ENCODE measurements around the gene ABLIM3. TPM values are rescaled to one million over a fixed set of nuclear protein-coding genes. Genes with fewer than 3 reads are reported as not detected.

ABLIM3 gene
- total and polyA plus RNA-seq, 12 donors: 1.6 to 27.6 (median 12.9) TPM

- peak; percentile 6 to 39 (median 25) for TF ChIP-seq CTCF (IDR thresholded peaks at IDR 0.05)
- no peak for TF ChIP-seq POLR2A (IDR thresholded peaks at IDR 0.05)
- intact Hi-C loops (cut with DNase I): no loop called here
- Histone ChIP-seq H3K9me3 (replicated peaks in 1 of 3) (peaks cover 0 to 12% (median 0%) of the 10 kb centered on the region in 3 donors), H3K27ac (no peak overlapping the region), H3K36me3 (replicated peaks in 1 of 2) (no peaks in the 10 kb centered on the region), H3K4me1 (replicated peaks in 1 of 2) (no peaks in the 10 kb centered on the region), H3K27me3 (no peaks in the 10 kb centered on the region), H3K4me3 (no peak overlapping the region)
- WGBS, 4 donors: 25 to 29% (median 29%) methylated on average over 4 of the region's 4 CpGs
- DNase-seq: no peak
These were observed 124.3 kb downstream of the ABLIM3 start for GRCh38 chr5:149265597-149265996.

- Histone ChIP-seq H3K27me3 (peaks cover 15% of the 10 kb centered on the region), H3K4me3 (no peak overlapping the region), H3K36me3 (replicated peaks in 1 of 2) (no peaks in the 10 kb centered on the region), H3K27ac (no peak overlapping the region), H3K4me1 (replicated peaks in 1 of 2) (no peaks in the 10 kb centered on the region), H3K9me3 (replicated peaks in 1 of 3) (peaks cover 0 to 12% (median 0%) of the 10 kb centered on the region in 3 donors)
- intact Hi-C loops (cut with DNase I): no loop called here
- no peak for DNase-seq
- 80 to 94% (median 91%) methylated on average over 9 of the region's 9 CpGs for WGBS, 4 donors
- TF ChIP-seq CTCF (IDR thresholded peaks at IDR 0.05): no peak
- no peak for TF ChIP-seq POLR2A (IDR thresholded peaks at IDR 0.05)
These were observed 126.1 kb downstream of the ABLIM3 start for GRCh38 chr5:149267241-149267973.

DNA sequence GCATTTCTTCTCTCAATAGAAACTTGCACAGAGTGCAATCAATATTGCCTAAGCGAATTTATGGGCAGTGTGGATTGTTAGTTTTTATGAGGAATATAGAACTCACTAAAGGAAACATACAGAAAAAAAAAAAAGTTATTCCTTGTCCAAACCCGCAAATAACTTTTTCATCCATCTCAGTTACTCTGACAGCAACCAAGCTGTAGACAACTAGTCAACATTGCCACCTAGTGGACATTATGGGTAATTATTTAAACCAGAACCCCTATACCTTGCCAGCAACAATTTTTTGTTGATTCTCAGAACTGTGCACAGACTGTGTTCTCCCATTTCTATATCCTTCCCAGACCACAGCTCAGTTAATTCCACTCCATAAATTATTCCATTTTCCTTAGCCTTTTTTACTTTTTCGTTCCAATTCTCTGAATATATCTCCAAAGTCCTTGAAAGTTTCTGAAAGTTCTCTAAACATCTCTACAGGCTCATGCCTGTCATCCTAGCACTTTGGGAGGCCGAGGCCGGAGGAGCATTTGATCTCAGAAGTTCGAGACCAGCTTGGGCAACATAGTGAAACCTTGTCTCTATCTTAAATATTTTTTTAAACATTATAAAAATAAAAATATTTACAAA lies 127.8 kb downstream of the ABLIM3 start:
- 52 to 57% (median 53%) methylated on average over 6 of the region's 6 CpGs for WGBS, 4 donors
- H3K4me3 ChIP-seq: no peak overlapping the region
- H3K27ac ChIP-seq: no peak overlapping the region
- no peaks in the 10 kb centered on the region for H3K4me1 ChIP-seq (replicated peaks in 1 of 2)
- intact Hi-C loops (cut with DNase I): no loop called here
- H3K36me3 ChIP-seq (replicated peaks in 1 of 2): no peaks in the 10 kb centered on the region
- H3K9me3 ChIP-seq (replicated peaks in 1 of 3): peaks cover 0 to 12% (median 0%) of the 10 kb centered on the region in 3 donors
- no peak for DNase-seq
- H3K27me3 ChIP-seq: peaks cover 21% of the 10 kb centered on the region
- TF ChIP-seq CTCF (IDR thresholded peaks at IDR 0.05) (peak; percentile 47 to 71 (median 66)), POLR2A (IDR thresholded peaks at IDR 0.05) (no peak)

DNA sequence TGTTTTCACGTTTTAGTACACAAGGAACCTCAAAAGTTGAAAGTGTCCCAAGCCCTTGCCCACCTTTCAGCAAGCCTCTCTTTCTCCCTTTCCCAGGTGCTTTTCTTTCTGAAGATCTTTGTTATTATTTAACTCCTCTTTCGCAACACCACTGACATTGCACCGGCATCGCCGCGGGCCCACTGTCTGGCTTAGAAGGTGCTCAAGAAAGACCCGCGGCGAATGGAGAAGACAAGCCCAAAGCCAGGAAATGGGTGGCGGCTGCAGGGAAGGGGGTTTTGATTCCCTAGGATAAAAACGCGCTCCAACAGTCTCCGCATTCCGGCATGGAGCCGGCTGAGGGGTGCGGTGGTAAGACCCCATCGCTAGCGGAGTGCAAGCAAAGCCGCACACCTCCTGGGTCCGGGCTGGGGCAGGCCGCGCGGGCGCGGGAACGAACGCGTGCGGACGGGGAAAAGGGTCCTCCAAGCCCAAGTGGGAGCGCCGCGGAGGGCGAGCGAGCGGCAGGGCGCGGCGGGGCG lies 130.0 kb downstream of the ABLIM3 start:
- WGBS, 4 donors: 12 to 27% (median 17%) methylated on average over 16 to 40 of the region's 40 CpGs
- H3K27ac ChIP-seq: peak overlapping the region in 3 of 5 donors; percentile 19 to 81 (median 54)
- no peaks in the 10 kb centered on the region for H3K36me3 ChIP-seq (replicated peaks in 1 of 2)
- H3K4me3 ChIP-seq: peak overlapping the region in 2 of 4 donors; percentile 42 to 67
- intact Hi-C loops (cut with DNase I): no loop called here
- peak in 1 of 7 donors; percentile 51 for DNase-seq
- TF ChIP-seq CTCF (IDR thresholded peaks at IDR 0.05): no peak
- no peak for TF ChIP-seq POLR2A (IDR thresholded peaks at IDR 0.05)
- peaks cover 21% of the 10 kb centered on the region for H3K27me3 ChIP-seq
- no peaks in the 10 kb centered on the region for H3K4me1 ChIP-seq (replicated peaks in 1 of 2)
- peaks cover 0 to 12% (median 0%) of the 10 kb centered on the region in 3 donors for H3K9me3 ChIP-seq (replicated peaks in 1 of 3)

Data from adrenal gland (tissue), 12 donors.